Vagina (tissue), 2 donors: Measurements from ENCODE around the gene PTPRM.

Source experiments
- CTCF ChIP-seq, 3 experiments: fragments of 450-650 bp in 2 of 3; fragments of 200-600 bp in 1 of 3; sonication (generic) in 1 of 3; IDR thresholded peaks; one replicate each; pipeline ENCODE4 v1.5.1; 2017 to 2019; ENCODE audit warnings: antibody characterized with exemption in 3 of 3, mild to moderate bottlenecking in 2 of 3, moderate library complexity in 2 of 3
- POLR2A ChIP-seq, 2 donors: fragments of 450-650 bp; IDR thresholded peaks; one replicate each; pipeline ENCODE4 v1.6.1; 2017; ENCODE audit warnings: antibody characterized with exemption in 2 of 2, mild to moderate bottlenecking in 2 of 2, moderate library complexity in 2 of 2
- POLR2AphosphoS5 ChIP-seq, 2 donors: sonication (generic); formaldehyde crosslinking; IDR thresholded peaks; one replicate each; pipeline ENCODE4 v1.9.0; 2017; ENCODE audit warnings: antibody characterized with exemption in 2 of 2, mild to moderate bottlenecking in 2 of 2, low read depth in 1 of 2; ENCODE audit not compliant: insufficient read depth in 1 of 2

GRCh38 chr18:7742224-7742623 is 175.1 kb downstream of the PTPRM start:
- TF ChIP-seq CTCF (IDR thresholded peaks at IDR 0.05), result no peak
- no peak for TF ChIP-seq POLR2A (IDR thresholded peaks at IDR 0.05)
- TF ChIP-seq POLR2AphosphoS5 (IDR thresholded peaks at IDR 0.05; ENCODE audit: insufficient read depth in 1 of 2, low read depth in 1 of 2), result no peak
